ENCODE data around the gene PCMTD2.

GRCh38 chr20:64268174-64268573, 12.6 kb downstream of the PCMTD2 start:
- TF ChIP-seq, protein P1, sequence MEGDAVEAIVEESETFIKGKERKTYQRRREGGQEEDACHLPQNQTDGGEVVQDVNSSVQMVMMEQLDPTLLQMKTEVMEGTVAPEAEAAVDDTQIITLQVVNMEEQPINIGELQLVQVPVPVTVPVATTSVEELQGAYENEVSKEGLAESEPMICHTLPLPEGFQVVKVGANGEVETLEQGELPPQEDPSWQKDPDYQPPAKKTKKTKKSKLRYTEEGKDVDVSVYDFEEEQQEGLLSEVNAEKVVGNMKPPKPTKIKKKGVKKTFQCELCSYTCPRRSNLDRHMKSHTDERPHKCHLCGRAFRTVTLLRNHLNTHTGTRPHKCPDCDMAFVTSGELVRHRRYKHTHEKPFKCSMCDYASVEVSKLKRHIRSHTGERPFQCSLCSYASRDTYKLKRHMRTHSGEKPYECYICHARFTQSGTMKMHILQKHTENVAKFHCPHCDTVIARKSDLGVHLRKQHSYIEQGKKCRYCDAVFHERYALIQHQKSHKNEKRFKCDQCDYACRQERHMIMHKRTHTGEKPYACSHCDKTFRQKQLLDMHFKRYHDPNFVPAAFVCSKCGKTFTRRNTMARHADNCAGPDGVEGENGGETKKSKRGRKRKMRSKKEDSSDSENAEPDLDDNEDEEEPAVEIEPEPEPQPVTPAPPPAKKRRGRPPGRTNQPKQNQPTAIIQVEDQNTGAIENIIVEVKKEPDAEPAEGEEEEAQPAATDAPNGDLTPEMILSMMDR (IDR thresholded peaks at IDR 0.05; ENCODE audit: low read depth, low read length): no peak
- no peak for TF ChIP-seq POLR2A (IDR thresholded peaks at IDR 0.05; ENCODE audit: extremely low read depth, insufficient read length)
